Measurements from ENCODE around the gene TXNRD1.
"Not testable (repeated sequence)": the region's sequence is repeated elsewhere in the genome, so short reads cannot be mapped to it uniquely, and the experiment has no call there.

TXNRD1 gene

DNA sequence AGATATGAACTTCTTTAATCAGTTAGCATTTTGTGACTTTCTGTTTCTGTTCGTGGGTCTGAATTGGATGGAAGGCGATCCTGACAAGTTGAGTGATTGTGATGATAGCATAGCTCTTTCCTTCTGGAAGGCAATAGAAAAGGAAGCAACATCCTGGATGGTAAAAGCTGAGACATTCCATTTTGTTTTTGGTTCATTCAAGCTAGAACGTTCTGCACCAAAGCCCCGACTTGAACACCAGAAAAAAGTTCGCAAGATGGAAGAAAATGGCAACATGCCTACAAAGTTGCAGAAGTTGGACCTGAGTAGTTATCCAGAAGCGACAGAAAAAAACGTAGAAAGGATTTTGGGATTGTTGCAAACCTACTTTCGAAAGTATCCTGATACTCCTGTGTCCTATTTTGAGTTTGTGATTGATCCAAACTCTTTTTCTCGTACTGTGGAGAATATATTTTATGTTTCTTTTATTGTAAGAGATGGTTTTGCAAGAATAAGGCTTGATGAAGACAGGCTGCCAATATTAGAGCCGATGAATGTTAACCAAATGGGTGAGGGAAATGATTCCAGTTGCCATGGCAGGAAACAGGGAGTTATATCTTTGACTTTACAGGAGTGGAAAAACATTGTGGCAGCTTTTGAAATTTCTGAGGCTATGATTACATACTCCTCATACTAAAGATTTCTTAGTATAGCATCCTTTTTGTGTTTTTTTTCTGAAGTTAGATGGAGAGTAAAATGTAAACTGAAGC is 88.9 kb downstream of the TXNRD1 start:
- peak; percentile 46 for DNase-seq (ENCODE audit: low spot score)

DNA sequence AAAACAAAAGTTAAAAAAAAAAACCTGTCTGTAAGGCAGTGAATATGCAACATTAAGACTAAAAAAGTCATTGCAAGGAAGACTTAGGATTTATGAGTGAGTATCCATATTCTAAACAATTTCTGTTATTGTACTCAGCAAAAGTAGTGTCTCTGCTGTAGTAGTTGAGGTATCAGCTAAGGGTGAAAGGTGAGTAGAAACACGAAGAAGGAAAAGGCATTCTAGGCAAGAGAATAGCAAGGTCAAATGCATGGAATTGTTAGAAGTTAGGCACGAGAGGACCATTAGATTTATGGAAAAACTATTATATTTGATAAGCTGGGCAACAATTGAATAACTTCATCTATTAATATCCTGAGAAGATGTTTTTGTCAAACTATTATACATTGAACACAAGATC is 89.8 kb downstream of the TXNRD1 start:
- DNase-seq (ENCODE audit: low spot score) = no peak

DNA sequence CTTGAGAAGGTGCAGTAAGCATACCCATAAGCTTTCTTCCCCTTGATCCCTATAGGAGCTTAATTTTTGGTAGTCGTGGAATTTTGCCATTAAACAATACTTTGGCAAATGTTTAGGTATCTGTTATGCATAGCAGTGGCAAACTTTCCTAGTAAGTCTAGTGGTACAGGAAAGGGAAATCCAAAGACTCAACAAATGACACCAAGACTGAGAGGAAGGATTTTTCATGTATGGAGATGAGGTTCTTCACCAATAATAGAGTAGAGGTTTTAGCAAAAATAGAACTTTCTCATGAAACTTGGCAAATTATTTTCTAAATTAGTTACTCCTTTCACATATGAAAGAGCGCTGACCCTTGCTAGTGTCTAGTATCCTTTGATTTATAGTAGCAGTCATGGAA is 90.8 kb downstream of the TXNRD1 start:
- no peak for DNase-seq (ENCODE audit: low spot score)

DNA sequence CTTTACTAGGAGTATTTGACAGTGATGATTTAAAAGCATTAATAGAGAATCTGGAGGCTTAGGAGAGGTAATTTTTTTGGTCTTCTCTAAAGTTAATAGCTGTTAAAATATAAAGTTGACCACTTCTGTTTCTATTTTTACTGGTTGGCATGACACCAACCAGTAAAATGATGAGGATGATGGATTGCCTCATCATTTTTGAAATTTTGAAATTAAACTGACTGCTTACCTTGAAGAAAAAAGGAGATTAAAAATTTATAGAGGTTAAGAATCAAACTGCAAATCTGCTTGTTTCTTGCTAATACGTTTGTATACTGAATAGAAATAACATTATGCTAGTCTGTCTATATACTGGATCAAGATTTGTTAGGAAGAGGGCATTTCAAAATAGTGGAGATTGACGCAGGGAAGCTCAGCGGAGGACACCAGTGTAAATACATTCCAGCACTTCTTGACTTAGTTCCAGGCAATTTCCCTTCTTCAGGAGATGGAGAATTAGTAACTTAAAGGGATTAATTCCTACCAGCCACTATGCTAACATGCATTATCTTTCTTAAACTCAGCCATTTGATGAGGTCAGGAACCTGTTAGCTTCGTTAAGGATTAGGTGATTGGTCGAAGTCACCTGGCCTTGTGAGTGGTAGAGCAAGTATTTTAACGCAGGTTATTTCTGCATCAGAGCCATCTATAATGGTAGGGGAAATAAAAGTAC is 91.5 kb downstream of the TXNRD1 start:
- no peak for DNase-seq (ENCODE audit: low spot score)

DNA sequence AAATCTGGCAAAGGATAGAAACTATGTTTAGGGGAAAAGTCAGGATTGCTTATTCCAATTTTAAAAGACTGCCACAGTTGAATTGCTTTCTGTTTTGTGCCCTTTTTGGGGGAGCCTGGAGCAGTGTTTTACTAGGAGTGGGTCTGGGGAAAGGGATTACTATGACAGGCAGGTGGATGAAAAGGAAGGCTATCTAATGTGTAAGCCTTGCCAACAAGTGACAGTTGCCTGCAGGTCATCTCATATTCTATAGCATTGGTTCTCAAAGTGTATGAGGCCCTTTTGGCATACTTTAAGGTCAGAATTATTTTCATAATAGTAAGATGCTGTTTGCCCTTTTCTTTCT is 92.0 kb downstream of the TXNRD1 start:
- DNase-seq (ENCODE audit: low spot score) = no peak

DNA sequence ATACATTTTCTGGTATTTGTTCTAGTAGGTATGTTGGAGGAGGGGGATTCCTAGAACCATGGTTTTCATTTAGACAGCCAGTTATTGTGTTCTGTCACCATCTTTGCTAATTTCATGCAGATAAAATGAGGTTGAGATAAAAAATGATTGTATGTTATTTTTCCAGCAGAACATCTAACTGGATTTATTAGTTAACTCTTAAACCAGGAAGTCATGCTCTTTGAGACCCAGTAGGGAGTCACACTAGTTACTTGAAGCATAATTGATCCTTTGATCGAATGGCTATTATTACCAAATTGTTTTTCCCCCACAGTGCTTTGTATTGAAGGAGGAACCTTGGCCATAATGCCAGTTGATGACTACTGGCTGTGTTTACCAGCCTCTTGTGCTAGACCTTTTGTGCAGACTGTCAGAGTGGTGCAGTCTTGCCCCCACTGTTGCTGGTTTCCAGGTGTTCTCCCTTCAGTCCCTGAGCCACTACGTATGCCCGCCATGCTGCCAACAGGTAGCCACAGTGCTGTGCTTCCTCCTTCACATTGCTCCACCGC is 93.9 kb downstream of the TXNRD1 start:
- DNase-seq (ENCODE audit: low spot score) = no peak

DNA sequence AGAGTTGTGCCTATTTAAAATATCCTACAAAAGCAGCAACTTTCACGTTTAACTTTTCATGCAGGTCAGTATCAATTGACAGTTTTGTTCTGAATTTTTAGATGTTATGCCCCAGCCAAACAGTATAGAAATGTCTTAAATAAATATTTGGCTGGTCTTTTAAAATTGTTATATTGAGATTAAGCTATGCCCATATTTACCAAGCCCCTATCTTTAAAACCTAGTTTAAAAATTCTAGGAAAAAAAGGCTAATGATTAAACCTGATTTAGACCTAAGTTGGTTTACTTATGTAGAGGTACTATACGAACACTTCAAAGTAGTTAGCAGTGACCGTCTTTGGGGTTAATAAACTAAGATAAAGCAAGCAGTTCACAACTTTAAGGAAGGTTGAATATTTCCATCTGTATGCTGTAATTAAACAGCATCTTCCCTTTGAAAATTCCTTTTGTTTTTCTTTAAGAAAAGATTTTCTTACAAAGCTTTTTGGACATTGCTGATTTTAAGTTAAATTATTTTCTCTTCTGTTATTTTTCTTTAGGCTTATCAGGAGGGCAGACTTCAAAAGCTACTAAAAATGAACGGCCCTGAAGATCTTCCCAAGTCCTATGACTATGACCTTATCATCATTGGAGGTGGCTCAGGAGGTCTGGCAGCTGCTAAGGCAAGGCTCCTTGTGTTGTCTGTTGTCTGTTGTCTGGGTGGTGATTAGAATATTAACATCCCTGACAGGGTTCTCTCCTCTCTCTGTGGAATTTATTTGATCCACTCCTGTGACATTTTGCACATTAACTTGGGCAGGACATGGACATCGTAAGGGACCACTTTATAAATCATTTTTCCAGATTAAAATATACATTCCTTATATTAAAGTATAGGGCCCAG is 95.4 kb downstream of the TXNRD1 start:
- no peak for DNase-seq (ENCODE audit: low spot score)

DNA sequence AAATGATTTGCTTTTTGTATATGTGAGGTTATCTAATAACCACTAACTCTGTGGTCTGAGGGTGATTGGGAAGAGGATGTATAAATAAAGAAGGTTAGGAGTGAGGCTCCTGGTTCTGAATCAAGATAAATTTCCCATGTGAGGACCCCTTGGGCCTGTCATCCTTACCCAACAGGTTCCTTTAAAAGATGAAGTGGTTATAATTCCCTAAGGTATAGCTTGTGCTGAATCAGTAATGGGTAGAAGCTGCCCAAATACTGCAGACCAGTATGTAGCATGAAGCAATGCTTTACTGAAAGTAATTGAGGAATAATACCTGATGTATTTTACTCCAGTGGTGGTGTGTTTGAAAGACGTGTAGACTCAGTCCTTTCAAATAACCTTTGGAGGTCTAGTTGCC is 96.6 kb downstream of the TXNRD1 start:
- DNase-seq (ENCODE audit: low spot score) = no peak

DNA sequence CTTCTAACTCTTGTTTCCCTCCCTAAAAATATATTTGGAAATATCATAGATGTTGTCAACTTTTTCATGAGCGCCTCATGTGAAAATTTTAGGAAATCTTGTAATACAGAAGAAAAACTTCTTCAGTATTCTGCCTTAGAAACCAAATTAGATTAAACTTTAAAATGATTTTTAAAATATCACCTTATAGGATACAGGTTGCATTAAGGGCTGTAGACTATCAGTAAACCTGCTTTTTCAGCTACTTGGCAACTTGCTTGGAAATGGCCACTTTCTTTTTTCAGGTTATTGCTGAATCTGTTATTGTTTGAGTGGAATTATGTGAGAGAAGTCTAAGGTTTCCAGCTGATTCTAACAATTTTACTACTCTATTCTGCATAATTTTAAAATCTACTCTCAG is 97.1 kb downstream of the TXNRD1 start:
- no peak for DNase-seq (ENCODE audit: low spot score)

DNA sequence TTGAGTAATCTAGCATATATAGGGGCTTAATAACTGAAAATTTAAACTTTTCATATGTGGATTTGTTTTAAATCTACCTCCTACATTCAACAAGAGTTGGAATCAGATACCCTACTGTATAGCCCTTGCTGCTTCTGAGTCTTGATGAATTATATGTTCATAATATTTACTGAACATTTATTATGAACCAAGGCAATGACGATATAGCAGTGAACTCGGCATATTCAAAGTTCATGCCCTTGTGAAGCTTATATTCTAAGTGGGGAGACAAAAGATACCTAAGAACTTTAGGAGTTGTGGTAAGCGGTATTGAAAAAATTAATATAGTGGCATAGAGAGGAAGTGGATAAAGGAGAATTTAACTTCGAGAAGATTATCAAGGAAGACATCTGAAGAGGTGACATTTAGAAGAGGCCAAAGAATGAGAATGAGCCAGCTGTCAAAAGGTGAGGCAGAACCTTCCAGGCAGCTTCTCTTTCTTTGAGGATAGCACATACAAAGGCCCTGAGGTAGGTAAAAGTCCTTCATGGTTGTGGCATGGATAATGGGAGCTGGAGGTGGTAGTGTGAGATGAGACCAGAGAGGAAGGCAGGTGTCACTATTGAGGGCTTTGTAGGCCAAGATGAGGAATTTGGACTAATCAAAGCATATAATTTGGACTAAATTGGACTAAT is 98.1 kb downstream of the TXNRD1 start:
- no peak for DNase-seq (ENCODE audit: low spot score)

DNA sequence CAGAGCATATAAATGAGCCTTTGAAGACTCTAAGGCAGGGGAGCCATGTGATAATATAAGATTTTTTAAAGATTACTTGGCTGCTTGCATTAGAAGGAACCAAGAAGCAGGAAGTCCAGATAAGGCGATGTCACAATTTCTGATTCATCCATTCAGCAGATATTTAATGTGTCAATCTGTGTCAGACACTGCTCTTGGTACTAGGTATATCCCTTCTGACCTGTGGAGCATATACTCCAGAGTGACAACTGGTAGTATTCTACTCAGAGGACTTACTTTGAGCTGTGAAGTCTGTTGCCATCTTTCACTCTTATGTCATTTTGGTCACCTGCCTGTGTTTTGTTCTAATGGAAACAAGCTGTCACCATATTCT is 98.6 kb downstream of the TXNRD1 start:
- no peak for DNase-seq (ENCODE audit: low spot score)

DNA sequence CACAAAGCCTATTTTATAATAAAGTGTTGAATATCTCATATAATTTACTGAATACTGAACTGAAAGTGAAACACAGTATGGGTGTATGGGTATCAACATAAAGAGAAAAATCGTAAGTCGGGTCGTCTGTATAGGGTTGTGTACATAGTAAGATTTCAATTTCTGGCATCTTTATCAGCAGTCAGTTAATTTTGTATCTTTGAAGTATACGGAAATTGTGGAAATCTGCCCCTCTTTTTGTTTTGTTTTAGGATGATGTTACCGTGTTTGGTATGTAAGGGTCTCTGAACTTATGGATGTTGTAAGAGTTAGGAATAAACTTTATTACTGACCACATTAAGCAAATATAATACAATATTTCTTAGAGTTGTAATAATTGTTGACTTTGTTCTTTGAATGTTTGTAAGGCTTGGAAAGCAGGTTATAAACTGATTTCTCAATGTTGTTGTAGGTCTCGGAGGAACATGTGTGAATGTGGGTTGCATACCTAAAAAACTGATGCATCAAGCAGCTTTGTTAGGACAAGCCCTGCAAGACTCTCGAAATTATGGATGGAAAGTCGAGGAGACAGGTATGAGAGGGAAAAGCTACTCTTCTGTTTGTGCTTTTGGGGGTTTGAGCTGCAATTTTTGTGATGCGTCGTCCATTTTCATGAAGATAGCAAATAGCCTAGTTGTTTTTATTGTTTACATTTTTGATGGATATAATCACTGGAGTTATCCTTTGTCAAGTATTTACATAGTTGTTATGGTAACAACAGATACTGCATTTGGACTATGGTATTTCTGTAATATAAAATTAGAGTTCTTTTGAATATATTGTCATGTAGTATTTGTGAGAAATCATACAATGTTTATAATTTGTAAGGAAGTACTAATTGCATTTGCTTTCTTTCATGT is 100.0 kb downstream of the TXNRD1 start:
- no peak for DNase-seq (ENCODE audit: low spot score)

DNA sequence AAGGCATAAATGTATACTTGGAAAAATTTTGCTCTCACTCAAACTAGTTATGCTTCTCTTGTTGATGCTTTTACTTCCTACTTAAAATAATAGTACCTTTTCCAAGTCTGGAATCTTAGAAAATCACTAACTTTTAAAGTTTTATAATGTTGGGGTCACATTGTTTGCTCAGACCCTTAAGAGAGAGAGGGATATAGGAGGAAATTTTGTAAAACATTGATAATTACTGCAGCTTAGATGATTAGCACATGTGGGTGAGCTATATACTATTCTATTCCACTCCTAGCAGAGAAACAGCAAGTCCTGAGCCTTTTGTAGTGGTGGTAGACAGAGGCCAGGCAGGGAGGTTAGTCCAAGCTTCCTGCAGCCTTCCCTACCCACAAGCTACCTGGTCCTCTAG is 101.4 kb downstream of the TXNRD1 start:
- no peak for DNase-seq (ENCODE audit: low spot score)

DNA sequence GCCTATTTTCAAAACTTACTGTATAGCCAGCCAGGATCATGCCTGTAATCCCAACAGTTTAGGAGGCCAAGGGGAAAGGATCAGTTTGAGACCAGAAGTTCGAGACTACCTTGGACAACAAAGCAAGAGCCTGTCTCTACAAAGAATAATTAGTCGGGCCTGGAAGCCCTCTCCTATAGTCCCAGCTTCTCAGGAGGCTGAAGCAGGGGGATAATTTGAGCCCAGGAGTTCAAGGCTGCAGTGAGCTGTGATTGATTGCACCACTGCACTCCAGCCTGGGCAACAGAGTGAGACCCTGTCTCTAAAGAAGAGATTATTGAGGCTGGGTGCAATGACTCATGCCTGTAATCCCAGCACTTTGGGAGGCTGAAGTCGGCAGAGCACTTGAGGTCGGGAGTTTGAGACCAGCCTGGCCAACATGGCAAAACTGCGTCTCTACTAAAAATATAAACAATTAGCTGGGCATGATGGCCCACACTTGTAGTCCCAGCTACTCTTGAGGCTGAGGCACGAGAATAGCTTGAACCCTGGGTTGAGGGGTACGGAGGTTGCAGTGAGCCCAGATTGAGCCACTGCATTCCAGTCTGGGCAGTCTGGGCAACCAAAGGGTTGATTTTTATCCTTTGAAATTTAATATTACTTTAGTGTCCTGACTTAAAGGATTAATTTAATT is 102.1 kb downstream of the TXNRD1 start:
- DNase-seq (ENCODE audit: low spot score) = no peak

DNA sequence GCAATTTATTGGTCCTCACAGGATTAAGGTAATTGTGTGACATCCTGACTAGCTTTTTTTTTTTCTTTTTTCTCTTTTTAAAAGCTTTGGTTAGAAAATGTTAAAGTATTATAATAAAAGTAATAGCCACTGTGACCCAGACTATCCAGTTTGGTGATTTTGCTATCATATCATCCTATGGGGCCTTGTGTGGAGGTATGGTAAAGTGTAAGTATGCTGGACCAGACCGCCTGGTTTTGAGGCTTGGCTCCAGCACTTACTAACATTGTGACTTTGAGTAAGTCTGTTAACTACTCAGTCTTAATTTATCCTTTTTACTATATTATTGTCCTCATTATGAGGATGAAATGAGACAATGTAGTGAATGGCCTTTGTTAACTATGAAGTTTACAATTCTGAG is 103.4 kb downstream of the TXNRD1 start:
- DNase-seq (ENCODE audit: low spot score) = no peak

DNA sequence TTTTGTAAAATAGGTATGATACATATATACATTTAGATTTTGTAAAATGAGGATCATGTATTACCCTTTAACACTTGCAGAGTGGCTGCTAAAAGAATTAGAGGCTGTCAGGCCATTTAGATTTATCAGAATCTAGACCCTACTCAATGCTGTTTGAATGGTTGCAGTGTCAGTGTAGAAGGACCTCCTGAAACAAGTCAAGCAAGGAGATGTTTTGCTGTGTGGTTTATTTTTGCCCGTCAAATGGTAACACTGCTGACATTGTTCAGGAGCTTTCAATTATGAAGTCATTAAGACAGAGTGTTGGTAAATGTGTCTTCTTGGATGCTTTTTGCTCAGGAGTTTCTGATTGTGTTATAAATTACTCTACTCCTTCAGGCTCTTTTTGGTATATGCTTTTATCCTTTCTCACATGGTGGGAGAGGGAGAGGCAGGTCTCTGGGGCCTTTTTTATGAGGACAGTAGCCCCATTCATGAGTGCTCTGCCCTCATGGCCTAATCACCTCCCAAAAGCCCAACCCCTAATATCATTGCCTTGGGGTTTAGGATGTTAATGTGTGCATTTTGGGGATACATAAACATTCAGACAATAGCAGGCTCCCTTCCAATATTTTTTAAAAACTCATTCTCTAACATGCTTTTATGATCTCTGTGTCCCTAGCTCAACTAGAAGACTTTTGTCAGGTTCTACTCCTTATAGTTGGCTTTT is 104.5 kb downstream of the TXNRD1 start:
- no peak for DNase-seq (ENCODE audit: low spot score)

DNA sequence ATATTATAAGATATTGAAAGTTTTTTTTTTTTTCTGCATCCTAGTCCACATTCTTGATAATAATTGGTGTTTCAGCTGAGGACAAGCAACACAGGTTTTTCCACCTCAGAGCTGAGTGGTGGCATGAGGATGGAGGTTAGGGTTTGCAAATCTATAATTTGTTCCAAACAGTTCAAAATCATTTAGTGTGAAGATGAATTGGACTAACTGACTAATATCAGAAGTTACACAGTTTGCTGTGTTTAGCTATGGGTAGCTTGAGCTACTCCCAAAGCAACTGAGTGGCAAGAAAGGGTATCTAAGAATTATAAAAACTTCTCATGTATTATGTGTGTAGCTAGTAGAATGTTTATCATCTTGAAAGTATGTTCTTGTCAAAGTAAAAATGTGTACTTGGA is 105.0 kb downstream of the TXNRD1 start:
- no peak for DNase-seq (ENCODE audit: low spot score)

DNA sequence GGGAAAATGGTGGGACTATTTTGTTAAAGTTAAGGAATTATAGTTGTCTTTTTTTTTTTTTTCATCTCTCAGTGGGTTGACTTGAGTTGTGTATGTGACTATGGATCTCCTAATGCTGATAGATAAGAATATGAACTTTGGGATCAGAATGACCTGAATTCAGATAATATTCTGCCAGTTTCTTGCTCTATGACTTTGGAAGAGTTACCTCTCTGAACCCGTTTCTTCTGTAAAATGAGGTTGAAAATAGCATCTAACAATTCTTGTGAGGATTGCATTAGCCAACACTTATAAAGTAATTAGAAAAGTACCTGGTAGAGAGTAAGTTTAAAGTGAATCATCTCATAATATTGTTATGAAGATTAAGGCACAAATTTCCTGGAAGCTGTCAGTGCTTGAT is 106.4 kb downstream of the TXNRD1 start:
- no peak for DNase-seq (ENCODE audit: low spot score)

DNA sequence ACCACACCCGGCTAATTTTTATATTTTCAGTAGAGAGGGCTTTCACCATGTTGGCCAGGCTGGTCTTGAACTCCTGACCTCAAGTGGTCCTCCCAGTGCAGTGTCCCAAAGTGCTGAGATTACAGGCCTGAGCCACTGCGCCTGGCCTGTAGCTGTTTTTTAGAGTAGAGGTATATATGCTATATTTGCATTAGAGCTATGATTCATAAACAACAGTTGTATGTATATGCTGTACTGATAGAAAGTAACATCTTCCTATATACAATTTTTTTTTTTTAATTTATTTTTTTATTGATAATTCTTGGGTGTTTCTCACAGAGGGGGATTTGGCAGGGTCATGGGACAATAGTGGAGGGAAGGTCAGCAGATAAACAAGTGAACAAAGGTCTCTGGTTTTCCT is 107.0 kb downstream of the TXNRD1 start:
- not testable (repeated sequence) for DNase-seq (ENCODE audit: low spot score)

DNA sequence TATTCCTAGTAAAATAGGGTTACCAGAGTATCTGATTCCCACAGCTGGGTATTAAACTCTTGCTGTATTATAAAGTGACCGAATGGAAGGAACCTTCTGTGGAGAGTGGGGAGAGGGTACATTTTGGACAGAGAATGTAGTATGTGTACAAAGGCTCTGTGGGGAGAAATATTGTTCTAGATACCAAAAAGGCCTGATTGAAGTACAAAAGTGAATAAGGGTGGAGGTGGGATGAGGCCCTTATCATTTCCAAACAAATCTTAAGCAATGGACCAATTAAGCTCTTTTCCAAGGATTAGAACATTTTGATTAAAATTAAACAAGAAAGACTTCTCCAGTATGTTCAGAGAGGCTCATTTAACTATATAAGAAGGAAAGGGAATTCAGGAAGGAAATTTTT is 108.3 kb downstream of the TXNRD1 start:
- no peak for DNase-seq (ENCODE audit: low spot score)

Data from hepatic stellate cell (primary cell).